HG03095 (cell line): ENCODE results near the gene IL31.
"Not testable (repeated sequence)": the region's sequence is repeated elsewhere in the genome, so short reads cannot be mapped to it uniquely, and the experiment has no call there.

Experiments used
- ATAC-seq: cut with Tn5 transposase; IDR thresholded peaks from one replicate; pipeline ENCODE4 v1.9.1; 2021; ENCODE audit warnings: moderate library complexity; ENCODE audit not compliant: unreplicated experiment

The IL31 gene

GRCh38 chr12:122194804-122195203, 20.8 kb upstream of the IL31 start:
- no peak for ATAC-seq

GRCh38 chr12:122192441-122192840, 18.4 kb upstream of the IL31 start:
- no peak for ATAC-seq

GRCh38 chr12:122190842-122191668, 17.0 kb upstream of the IL31 start:
- ATAC-seq, result no peak

- no peak for ATAC-seq
Measured at GRCh38 chr12:122189626-122190475, 15.8 kb upstream of the IL31 start.

- no peak for ATAC-seq
Measured at GRCh38 chr12:122187466-122187865, 13.4 kb upstream of the IL31 start.

GRCh38 chr12:122185494-122186082, 11.6 kb upstream of the IL31 start:
- ATAC-seq, result no peak

- no peak for ATAC-seq
Measured at GRCh38 chr12:122185079-122185478, 11.1 kb upstream of the IL31 start.

GRCh38 chr12:122184517-122184916, 10.5 kb upstream of the IL31 start:
- ATAC-seq, result no peak

GRCh38 chr12:122183588-122183940, 9.5 kb upstream of the IL31 start:
- ATAC-seq, result no peak

- ATAC-seq, result no peak
Measured at GRCh38 chr12:122182887-122183587, 9.0 kb upstream of the IL31 start, which contains the start of gene LRRC43. Gene LRRC43, plus strand, starts transcription at chr12:122183123. Its CDS starts 22 bp downstream, at chr12:122183145.

- not testable (repeated sequence) for ATAC-seq
Measured at GRCh38 chr12:122176473-122176872, 2.5 kb upstream of the IL31 start.

GRCh38 chr12:122172262-122172939, 1.6 kb downstream of the IL31 start:
- no peak for ATAC-seq

- ATAC-seq, result no peak
Measured at GRCh38 chr12:122171399-122171798, 2.6 kb downstream of the IL31 start.

GRCh38 chr12:122168492-122168891, 5.5 kb downstream of the IL31 start:
- no peak for ATAC-seq

GRCh38 chr12:122167356-122167925, 6.6 kb downstream of the IL31 start:
- no peak for ATAC-seq

GRCh38 chr12:122166422-122167349, 7.3 kb downstream of the IL31 start:
- peak; percentile 72 for ATAC-seq

- ATAC-seq, result no peak
Measured at GRCh38 chr12:122162976-122163375, 11.0 kb downstream of the IL31 start.

GRCh38 chr12:122161682-122162081, 12.3 kb downstream of the IL31 start:
- no peak for ATAC-seq

GRCh38 chr12:122160761-122161160, 13.3 kb downstream of the IL31 start:
- ATAC-seq, result no peak
